HEK293 (cell line): Measurements from ENCODE around the gene TBC1D19.

Experiments
- BCL11A ChIP-seq: fragments of 450-650 bp; formaldehyde crosslinking; IDR thresholded peaks from 2 replicates; pipeline ENCODE4 v1.5.1; 2016; ENCODE audit warnings: low read depth, missing biosample characterization, missing genetic modification characterization
- CTCF ChIP-seq: fragments of 450-650 bp; formaldehyde crosslinking; IDR thresholded peaks from 2 replicates; pipeline ENCODE4 v1.5.1; 2016; ENCODE audit warnings: missing biosample characterization, missing genetic modification characterization
- KLF1 ChIP-seq: fragments of 450-650 bp; formaldehyde crosslinking; IDR thresholded peaks from 2 replicates; pipeline ENCODE4 v1.5.1; 2016; ENCODE audit warnings: missing biosample characterization, missing genetic modification characterization
- KLF10 ChIP-seq: fragments of 450-650 bp; IDR thresholded peaks from 2 replicates; pipeline ENCODE4 v1.5.1; 2018; ENCODE audit warnings: missing biosample characterization, mild to moderate bottlenecking, missing genetic modification characterization
- PBX3 ChIP-seq: sonication (generic); formaldehyde crosslinking; IDR thresholded peaks from 2 replicates; pipeline ENCODE4 v1.8.1; 2022; ENCODE audit warnings: mild to moderate bottlenecking, moderate library complexity, missing genetic modification reagents
- REST ChIP-seq: fragments of 450-650 bp; formaldehyde crosslinking; IDR thresholded peaks from 2 replicates; pipeline ENCODE4 v1.5.1; 2016; ENCODE audit warnings: missing biosample characterization, missing genetic modification characterization
- TCF7L2 ChIP-seq: IDR thresholded peaks from 2 replicates; pipeline ENCODE4 v1.6.1; 2011; ENCODE audit warnings: low read depth, mild to moderate bottlenecking, inconsistent platforms, low read length, moderate library complexity, borderline replicate concordance
- YY1 ChIP-seq: fragments of 450-650 bp; formaldehyde crosslinking; IDR thresholded peaks from 2 replicates; pipeline ENCODE4 v1.5.1; 2018; ENCODE audit warnings: missing biosample characterization, missing genetic modification characterization
- ZBTB8A ChIP-seq: fragments of 450-650 bp; formaldehyde crosslinking; IDR thresholded peaks from 2 replicates; pipeline ENCODE4 v1.5.1; 2016; ENCODE audit warnings: missing biosample characterization, missing genetic modification characterization
- ZFP41 ChIP-seq: fragments of 450-650 bp; formaldehyde crosslinking; IDR thresholded peaks from 2 replicates; pipeline ENCODE4 v1.5.1; 2016; ENCODE audit warnings: missing biosample characterization, missing genetic modification characterization, borderline replicate concordance
- ZNF169 ChIP-seq: fragments of 450-650 bp; formaldehyde crosslinking; IDR thresholded peaks from 2 replicates; pipeline ENCODE4 v1.5.1; 2016; ENCODE audit warnings: missing biosample characterization, missing genetic modification characterization
- ZSCAN23 ChIP-seq: fragments of 450-650 bp; formaldehyde crosslinking; IDR thresholded peaks from 2 replicates; pipeline ENCODE4 v1.5.1; 2016; ENCODE audit warnings: missing biosample characterization, missing genetic modification characterization

- TF ChIP-seq REST: no peak
- TF ChIP-seq CTCF (tag by site-specific recombination): no peak
- no peak for TF ChIP-seq ZBTB8A (tag by site-specific recombination)
- TF ChIP-seq KLF1 (tag by site-specific recombination): no peak
- no peak for TF ChIP-seq KLF10
- no peak for TF ChIP-seq ZSCAN23 (tag by site-specific recombination)
- TF ChIP-seq YY1 (tag by site-specific recombination): no peak
- TF ChIP-seq BCL11A: no peak
- no peak for TF ChIP-seq ZFP41 (tag by site-specific recombination)
- TF ChIP-seq PBX3 (CRISPR knock-in tag): no peak
- no peak for TF ChIP-seq TCF7L2
- no peak for TF ChIP-seq ZNF169 (tag by site-specific recombination)
Measured at GRCh38 chr4:26751004-26751403, 167.1 kb downstream of the TBC1D19 start.
